ENCODE measurements around the gene MTCL3.

MTCL3 gene

DNA sequence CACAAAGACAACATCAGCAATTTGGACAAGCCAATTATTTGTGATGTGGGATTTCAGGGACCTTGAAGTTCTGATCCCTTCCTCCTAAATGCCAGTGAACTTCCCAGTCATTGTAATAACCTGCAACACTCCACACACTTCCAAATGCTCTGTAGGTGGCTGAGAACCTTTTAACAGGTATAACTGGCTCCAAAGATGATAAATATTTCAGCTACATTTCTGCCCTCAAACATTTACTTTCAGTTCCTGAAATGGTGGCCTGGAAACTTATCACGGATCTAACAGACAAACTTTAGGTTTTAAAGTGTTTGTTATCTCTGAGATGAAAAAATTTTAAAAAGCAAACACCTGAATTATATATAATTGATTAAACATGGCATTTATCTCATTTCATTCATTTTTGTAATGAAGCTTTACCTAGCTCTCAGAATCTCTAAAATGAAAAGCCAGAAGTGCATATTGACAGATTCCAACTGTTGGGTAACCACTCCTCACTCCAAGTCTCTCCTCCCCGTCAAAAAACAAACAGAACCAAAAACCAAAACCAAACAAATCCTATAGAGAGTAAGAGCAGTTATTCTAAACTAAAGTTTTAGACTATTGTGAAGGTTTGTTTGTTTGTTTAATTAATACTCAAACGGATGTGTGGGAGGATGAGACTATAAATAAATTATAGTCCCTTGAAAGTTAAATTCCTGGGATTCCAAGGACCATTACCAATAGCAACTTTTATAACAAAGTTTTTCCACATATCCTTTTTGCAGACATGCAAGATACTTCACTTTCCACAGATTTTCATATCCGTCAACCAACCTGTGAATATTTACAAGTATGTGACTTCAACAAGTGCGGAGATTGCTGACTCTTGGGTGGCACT, 47.5 kb downstream of the MTCL3 start:
- in situ Hi-C loops (cut with HindIII; ENCODE audit: extremely low pct_ligation_motif_present, low pct_unique_long_range_greater_than_20kb): no loop called here
- WGBS (ENCODE audit: low lambda C conversion rate): 22% methylated on average over 5 of the region's 5 CpGs
- H2AFZ ChIP-seq (ENCODE audit: low read length): no peak overlapping the region
- H3K79me2 ChIP-seq (ENCODE audit: insufficient read depth, low read length): no peaks in the 10 kb centered on the region
- no TSS peak for BruUV-seq (replicated peaks)
- H3K4me1 ChIP-seq (ENCODE audit: insufficient read depth, low read length): no peaks in the 10 kb centered on the region
- no peak for FAIRE-seq
- no peaks in the 10 kb centered on the region for H3K9me3 ChIP-seq (ENCODE audit: low read length)
- intact Hi-C loops (cut with micrococcal nuclease; ENCODE audit: unreplicated experiment): no loop called here
- no peaks in the 10 kb centered on the region for H4K20me1 ChIP-seq (ENCODE audit: insufficient read depth, low read length)
- ChIA-PET CTCF (ENCODE audit: low intra/inter-chr PET ratio, low total read pairs) (no interaction called here), POLR2A (no interaction called here)
- TF ChIP-seq STAG1 (CRISPR knock-in tag; IDR thresholded peaks at IDR 0.05) (no peak), SRSF4 (IDR thresholded peaks at IDR 0.05; ENCODE audit: low read depth, low read length, poor library complexity, severe bottlenecking) (no peak), MAFK (conservative IDR thresholded peaks at IDR 0.05 in 1 of 2, IDR thresholded peaks at IDR 0.05 in 1 of 2; ENCODE audit: low read length in 2 of 2) (0 out of 4 replicates have a peak, but pooled peaks of 1 of the 2 experiments have one; percentile 6), ZNF839 (CRISPR knock-in tag; IDR thresholded peaks at IDR 0.05; ENCODE audit: borderline replicate concordance) (no peak), KLF9 (CRISPR knock-in tag; IDR thresholded peaks at IDR 0.05; ENCODE audit: low read depth) (no peak), CEBPG (CRISPR knock-in tag; IDR thresholded peaks at IDR 0.05) (peak; percentile 34; the same call in 1 of the 2 replicates)
- TF ChIP-seq, protein P1, sequence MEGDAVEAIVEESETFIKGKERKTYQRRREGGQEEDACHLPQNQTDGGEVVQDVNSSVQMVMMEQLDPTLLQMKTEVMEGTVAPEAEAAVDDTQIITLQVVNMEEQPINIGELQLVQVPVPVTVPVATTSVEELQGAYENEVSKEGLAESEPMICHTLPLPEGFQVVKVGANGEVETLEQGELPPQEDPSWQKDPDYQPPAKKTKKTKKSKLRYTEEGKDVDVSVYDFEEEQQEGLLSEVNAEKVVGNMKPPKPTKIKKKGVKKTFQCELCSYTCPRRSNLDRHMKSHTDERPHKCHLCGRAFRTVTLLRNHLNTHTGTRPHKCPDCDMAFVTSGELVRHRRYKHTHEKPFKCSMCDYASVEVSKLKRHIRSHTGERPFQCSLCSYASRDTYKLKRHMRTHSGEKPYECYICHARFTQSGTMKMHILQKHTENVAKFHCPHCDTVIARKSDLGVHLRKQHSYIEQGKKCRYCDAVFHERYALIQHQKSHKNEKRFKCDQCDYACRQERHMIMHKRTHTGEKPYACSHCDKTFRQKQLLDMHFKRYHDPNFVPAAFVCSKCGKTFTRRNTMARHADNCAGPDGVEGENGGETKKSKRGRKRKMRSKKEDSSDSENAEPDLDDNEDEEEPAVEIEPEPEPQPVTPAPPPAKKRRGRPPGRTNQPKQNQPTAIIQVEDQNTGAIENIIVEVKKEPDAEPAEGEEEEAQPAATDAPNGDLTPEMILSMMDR (CRISPR knock-in tag; IDR thresholded peaks at IDR 0.05): no peak
- TF ChIP-seq, protein P2, sequence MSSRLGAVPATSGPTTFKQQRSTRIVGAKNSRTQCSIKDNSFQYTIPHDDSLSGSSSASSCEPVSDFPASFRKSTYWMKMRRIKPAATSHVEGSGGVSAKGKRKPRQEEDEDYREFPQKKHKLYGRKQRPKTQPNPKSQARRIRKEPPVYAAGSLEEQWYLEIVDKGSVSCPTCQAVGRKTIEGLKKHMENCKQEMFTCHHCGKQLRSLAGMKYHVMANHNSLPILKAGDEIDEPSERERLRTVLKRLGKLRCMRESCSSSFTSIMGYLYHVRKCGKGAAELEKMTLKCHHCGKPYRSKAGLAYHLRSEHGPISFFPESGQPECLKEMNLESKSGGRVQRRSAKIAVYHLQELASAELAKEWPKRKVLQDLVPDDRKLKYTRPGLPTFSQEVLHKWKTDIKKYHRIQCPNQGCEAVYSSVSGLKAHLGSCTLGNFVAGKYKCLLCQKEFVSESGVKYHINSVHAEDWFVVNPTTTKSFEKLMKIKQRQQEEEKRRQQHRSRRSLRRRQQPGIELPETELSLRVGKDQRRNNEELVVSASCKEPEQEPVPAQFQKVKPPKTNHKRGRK (CRISPR knock-in tag; IDR thresholded peaks at IDR 0.05): no peak
- TF ChIP-seq, protein P3, sequence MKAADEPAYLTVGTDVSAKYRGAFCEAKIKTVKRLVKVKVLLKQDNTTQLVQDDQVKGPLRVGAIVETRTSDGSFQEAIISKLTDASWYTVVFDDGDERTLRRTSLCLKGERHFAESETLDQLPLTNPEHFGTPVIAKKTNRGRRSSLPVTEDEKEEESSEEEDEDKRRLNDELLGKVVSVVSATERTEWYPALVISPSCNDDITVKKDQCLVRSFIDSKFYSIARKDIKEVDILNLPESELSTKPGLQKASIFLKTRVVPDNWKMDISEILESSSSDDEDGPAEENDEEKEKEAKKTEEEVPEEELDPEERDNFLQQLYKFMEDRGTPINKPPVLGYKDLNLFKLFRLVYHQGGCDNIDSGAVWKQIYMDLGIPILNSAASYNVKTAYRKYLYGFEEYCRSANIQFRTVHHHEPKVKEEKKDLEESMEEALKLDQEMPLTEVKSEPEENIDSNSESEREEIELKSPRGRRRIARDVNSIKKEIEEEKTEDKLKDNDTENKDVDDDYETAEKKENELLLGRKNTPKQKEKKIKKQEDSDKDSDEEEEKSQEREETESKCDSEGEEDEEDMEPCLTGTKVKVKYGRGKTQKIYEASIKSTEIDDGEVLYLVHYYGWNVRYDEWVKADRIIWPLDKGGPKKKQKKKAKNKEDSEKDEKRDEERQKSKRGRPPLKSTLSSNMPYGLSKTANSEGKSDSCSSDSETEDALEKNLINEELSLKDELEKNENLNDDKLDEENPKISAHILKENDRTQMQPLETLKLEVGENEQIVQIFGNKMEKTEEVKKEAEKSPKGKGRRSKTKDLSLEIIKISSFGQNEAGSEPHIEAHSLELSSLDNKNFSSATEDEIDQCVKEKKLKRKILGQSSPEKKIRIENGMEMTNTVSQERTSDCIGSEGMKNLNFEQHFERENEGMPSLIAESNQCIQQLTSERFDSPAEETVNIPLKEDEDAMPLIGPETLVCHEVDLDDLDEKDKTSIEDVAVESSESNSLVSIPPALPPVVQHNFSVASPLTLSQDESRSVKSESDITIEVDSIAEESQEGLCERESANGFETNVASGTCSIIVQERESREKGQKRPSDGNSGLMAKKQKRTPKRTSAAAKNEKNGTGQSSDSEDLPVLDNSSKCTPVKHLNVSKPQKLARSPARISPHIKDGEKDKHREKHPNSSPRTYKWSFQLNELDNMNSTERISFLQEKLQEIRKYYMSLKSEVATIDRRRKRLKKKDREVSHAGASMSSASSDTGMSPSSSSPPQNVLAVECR (CRISPR knock-in tag; IDR thresholded peaks at IDR 0.05; ENCODE audit: borderline replicate concordance): no peak
- TF ChIP-seq, protein P4, sequence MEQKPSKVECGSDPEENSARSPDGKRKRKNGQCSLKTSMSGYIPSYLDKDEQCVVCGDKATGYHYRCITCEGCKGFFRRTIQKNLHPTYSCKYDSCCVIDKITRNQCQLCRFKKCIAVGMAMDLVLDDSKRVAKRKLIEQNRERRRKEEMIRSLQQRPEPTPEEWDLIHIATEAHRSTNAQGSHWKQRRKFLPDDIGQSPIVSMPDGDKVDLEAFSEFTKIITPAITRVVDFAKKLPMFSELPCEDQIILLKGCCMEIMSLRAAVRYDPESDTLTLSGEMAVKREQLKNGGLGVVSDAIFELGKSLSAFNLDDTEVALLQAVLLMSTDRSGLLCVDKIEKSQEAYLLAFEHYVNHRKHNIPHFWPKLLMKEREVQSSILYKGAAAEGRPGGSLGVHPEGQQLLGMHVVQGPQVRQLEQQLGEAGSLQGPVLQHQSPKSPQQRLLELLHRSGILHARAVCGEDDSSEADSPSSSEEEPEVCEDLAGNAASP (CRISPR knock-in tag; IDR thresholded peaks at IDR 0.05; ENCODE audit: borderline replicate concordance): no peak
- DNase-seq (ENCODE audit: low spot score): no peak
- H3K27me3 ChIP-seq (ENCODE audit: control insufficient read depth in 1 of 2, insufficient read depth in 2 of 2, low read length in 2 of 2): no peaks in the 10 kb centered on the region; a peak in 1 of 5 replicates
- ATAC-seq: peak; percentile 40; the same call in 1 of the 3 replicates
- no peaks in the 10 kb centered on the region for H3K36me3 ChIP-seq (replicated peaks in 1 of 2; ENCODE audit: control insufficient read depth in 1 of 2, insufficient read depth in 2 of 2, low read length in 2 of 2)
- no peak overlapping the region for H3K4me3 ChIP-seq (replicated peaks in 1 of 3; ENCODE audit: insufficient read depth in 1 of 3, low read depth in 2 of 3, low read length in 3 of 3)
- no peak overlapping the region for H3K27ac ChIP-seq (ENCODE audit: extremely low read length, insufficient read depth, low read length)
- no peak overlapping the region for H3K4me2 ChIP-seq (ENCODE audit: low read depth, low read length)
- no peak overlapping the region for H3K9ac ChIP-seq (ENCODE audit: insufficient read depth, low read depth, low read length)

All from HepG2 (cell line).